H1 (cell line): ENCODE measurements around the gene RALY. TPM values are rescaled to one million over a fixed set of nuclear protein-coding genes. Genes with fewer than 3 reads are reported as not detected.

ENCODE experiments used
- CTCF ChIA-PET: fragments of 300-600 bp; sonication (Branson Sonifier 250); formaldehyde crosslinking; loops from one replicate; lab custom pipeline; 2021; ENCODE audit not compliant: partially characterized antibody; lab: Charles Lee
- POLR2A ChIA-PET: fragments of 300-600 bp; sonication (Branson Sonifier 250); formaldehyde crosslinking; loops from one replicate; lab custom pipeline; 2021; ENCODE audit warnings: inconsistent platforms; ENCODE audit not compliant: partially characterized antibody; lab: Charles Lee
- DNase-seq, 2 experiments: peaks; one replicate each; pipeline versions ENCODE4 v3.0.0 to v3.0.0-alpha.2; 2010 to 2022; ENCODE audit warnings: low spot score in 2 of 2, low read depth in 1 of 2, mixed read lengths in 1 of 2
- FAIRE-seq: peaks from 2 replicates; lab custom pipeline; 2011; peaks lifted over from hg19 to GRCh38; lab: Jason Lieb, UNC
- H2AFZ ChIP-seq: 2 replicates; pipeline ENCODE4 v1.8.1; 2012; ENCODE audit warnings: low read length, inconsistent platforms
- H2AK5ac ChIP-seq: 2 replicates; pipeline ENCODE4 v1.6.1; 2013; ENCODE audit warnings: low read depth, low read length
- H2BK120ac ChIP-seq: replicated peaks from 2 replicates; pipeline ENCODE3; 2013; ENCODE audit warnings: low read depth, low read length, inconsistent platforms
- H2BK12ac ChIP-seq: 2 replicates; pipeline ENCODE4 v1.6.1; 2013; ENCODE audit warnings: low read depth, low read length
- H2BK15ac ChIP-seq: 2 replicates; pipeline ENCODE4 v1.6.1; 2013; ENCODE audit warnings: low read length
- H2BK20ac ChIP-seq: 2 replicates; pipeline ENCODE4 v1.6.1; 2013; ENCODE audit warnings: low read length
- H2BK5ac ChIP-seq: 2 replicates; pipeline ENCODE4 v1.6.1; 2013; ENCODE audit warnings: low read depth, low read length
- H3K14ac ChIP-seq: 2 replicates; pipeline ENCODE4 v1.6.1; 2013; ENCODE audit warnings: inconsistent platforms; ENCODE audit not compliant: insufficient read length
- H3K18ac ChIP-seq: 2 replicates; pipeline ENCODE4 v1.6.1; 2013; ENCODE audit warnings: low read length; ENCODE audit errors: extremely low read depth
- H3K23ac ChIP-seq: 2 replicates; pipeline ENCODE4 v1.6.1; 2013; ENCODE audit warnings: inconsistent platforms; ENCODE audit not compliant: insufficient read length
- H3K23me2 ChIP-seq: 2 replicates; pipeline ENCODE4 v1.6.1; 2013; ENCODE audit warnings: low read depth, low read length
- H3K27ac ChIP-seq: 2 replicates; pipeline ENCODE4 v1.6.1; 2011; ENCODE audit warnings: low read depth, low read length, inconsistent platforms
- H3K27me3 ChIP-seq, 4 experiments: replicated peaks in 1 of 4; 1 replicate in 1 of 4; 2 replicates in 3 of 4; pipeline versions ENCODE4 v1.6.1 to v1.8.1; 2011 to 2013; ENCODE audit warnings: low read length in 3 of 4, mild to moderate bottlenecking in 3 of 4, inconsistent platforms in 2 of 4, mixed read lengths in 2 of 4, moderate library complexity in 1 of 4; ENCODE audit not compliant: control insufficient read depth in 3 of 4, insufficient read depth in 3 of 4; ENCODE audit errors: extremely low read depth in 1 of 4
- H3K36me3 ChIP-seq, 4 experiments: 2 replicates each; pipeline versions ENCODE4 v1.6.1 to v1.8.1; 2011 to 2013; ENCODE audit warnings: mild to moderate bottlenecking in 4 of 4, low read length in 3 of 4, moderate library complexity in 2 of 4, control low read depth in 1 of 4, inconsistent platforms in 1 of 4; ENCODE audit not compliant: insufficient read depth in 4 of 4, control insufficient read depth in 2 of 4
- H3K4ac ChIP-seq: replicated peaks from 2 replicates; pipeline ENCODE3; 2013; ENCODE audit warnings: low read length, low read depth, mixed read lengths, inconsistent platforms; ENCODE audit not compliant: insufficient read length
- H3K4me1 ChIP-seq, 4 experiments: replicated peaks in 1 of 4; 1 replicate in 1 of 4; 2 replicates in 3 of 4; pipeline versions ENCODE4 v1.6.1 to v1.8.1; 2011 to 2013; ENCODE audit warnings: low read length in 3 of 4, inconsistent platforms in 2 of 4, mixed read lengths in 1 of 4; ENCODE audit not compliant: insufficient read depth in 4 of 4, control insufficient read depth in 3 of 4
- H3K4me2 ChIP-seq, 2 experiments: 2 replicates each; pipeline versions ENCODE4 v1.6.1 to v1.8.1; 2011 to 2013; ENCODE audit warnings: low read depth in 2 of 2, low read length in 2 of 2, control low read depth in 1 of 2, inconsistent platforms in 1 of 2, mild to moderate bottlenecking in 1 of 2; ENCODE audit not compliant: insufficient read depth in 1 of 2
- H3K4me3 ChIP-seq, 4 experiments: fragments of 200-600, 300-600 bp in 1 of 4; sonication (generic), shearing (Covaris generic), sonication (Bioruptor Twin) in 1 of 4; 2 replicates each; pipeline versions ENCODE4 v1.5.1 to v1.8.1; 2011 to 2016; ENCODE audit warnings: low read length in 4 of 4, low read depth in 3 of 4, control low read depth in 2 of 4, inconsistent platforms in 2 of 4, mild to moderate bottlenecking in 2 of 4, mixed read lengths in 1 of 4, moderate library complexity in 1 of 4; ENCODE audit not compliant: insufficient read depth in 2 of 4; ENCODE audit errors: extremely low read depth in 1 of 4
- H3K56ac ChIP-seq: replicated peaks from 2 replicates; pipeline ENCODE3; 2013; ENCODE audit warnings: low read depth, mild to moderate bottlenecking, mixed read lengths, low read length, inconsistent platforms; ENCODE audit not compliant: insufficient read length
- H3K79me1 ChIP-seq: 2 replicates; pipeline ENCODE4 v1.6.1; 2013; ENCODE audit warnings: low read depth, low read length, control low read depth
- H3K79me2 ChIP-seq, 2 experiments: 2 replicates each; pipeline versions ENCODE4 v1.6.1 to v1.8.1; 2012 to 2013; ENCODE audit warnings: low read length in 2 of 2, mild to moderate bottlenecking in 2 of 2, inconsistent platforms in 1 of 2; ENCODE audit not compliant: insufficient read depth in 2 of 2, control insufficient read depth in 1 of 2
- H3K9ac ChIP-seq, 4 experiments: replicated peaks in 1 of 4; 1 replicate in 1 of 4; 2 replicates in 3 of 4; pipeline versions ENCODE4 v1.6.1 to v1.8.1; 2011 to 2013; ENCODE audit warnings: low read depth in 3 of 4, low read length in 3 of 4, control low read depth in 2 of 4, mild to moderate bottlenecking in 2 of 4, moderate library complexity in 2 of 4, inconsistent platforms in 1 of 4; ENCODE audit errors: extremely low read depth in 1 of 4
- H3K9me3 ChIP-seq, 2 experiments: 2 replicates each; pipeline versions ENCODE4 v1.6.1 to v1.8.1; 2012 to 2013; ENCODE audit warnings: mild to moderate bottlenecking in 2 of 2, moderate library complexity in 2 of 2, control low read depth in 1 of 2, inconsistent platforms in 1 of 2, low read depth in 1 of 2, low read length in 1 of 2, mixed read lengths in 1 of 2; ENCODE audit not compliant: insufficient read depth in 2 of 2
- H4K20me1 ChIP-seq, 2 experiments: replicated peaks in 1 of 2; 2 replicates each; pipeline versions ENCODE3 to v1.8.1; 2011 to 2013; ENCODE audit warnings: inconsistent platforms in 2 of 2, low read length in 2 of 2, mild to moderate bottlenecking in 1 of 2; ENCODE audit not compliant: insufficient read depth in 2 of 2, control insufficient read depth in 1 of 2
- H4K5ac ChIP-seq: 2 replicates; pipeline ENCODE4 v1.6.1; 2013; ENCODE audit warnings: low read length, low read depth, mixed read lengths, inconsistent platforms; ENCODE audit not compliant: insufficient read length
- H4K8ac ChIP-seq: 2 replicates; pipeline ENCODE4 v1.8.0; 2013; ENCODE audit warnings: mild to moderate bottlenecking, moderate library complexity, low read length, inconsistent platforms; ENCODE audit not compliant: insufficient read depth; ENCODE audit errors: extremely low read depth
- H4K91ac ChIP-seq: replicated peaks from 2 replicates; pipeline ENCODE3; 2013; ENCODE audit warnings: low read length, mixed read lengths, inconsistent platforms; ENCODE audit not compliant: insufficient read length
- BACH1 ChIP-seq: IDR thresholded peaks from 2 replicates; pipeline ENCODE4 v1.6.1; 2012; ENCODE audit warnings: low read length, improper control_type of control experiment
- CTBP2 ChIP-seq: IDR thresholded peaks from 2 replicates; pipeline ENCODE4 v1.7.0; 2011; ENCODE audit warnings: borderline replicate concordance, mild to moderate bottlenecking, moderate library complexity, mixed read lengths, low read length; ENCODE audit not compliant: insufficient read depth, insufficient read length
- GABPA ChIP-seq: IDR thresholded peaks from 2 replicates; pipeline ENCODE4 v1.6.1; 2011; ENCODE audit warnings: mild to moderate bottlenecking, low read length, moderate library complexity, borderline replicate concordance; ENCODE audit not compliant: insufficient read depth
- GTF2F1 ChIP-seq: IDR thresholded peaks from 2 replicates; pipeline ENCODE4 v1.6.1; 2012; ENCODE audit warnings: low read depth, low read length, improper control_type of control experiment, borderline replicate concordance
- HDAC2 ChIP-seq, 2 experiments: fragments of 300-600 bp in 1 of 2; sonication (generic) in 1 of 2; IDR thresholded peaks; 2 replicates each; pipeline ENCODE4 v1.6.1; 2011 to 2012; ENCODE audit warnings: low read depth in 2 of 2, low read length in 2 of 2, mild to moderate bottlenecking in 2 of 2, moderate library complexity in 2 of 2, borderline replicate concordance in 1 of 2, inconsistent platforms in 1 of 2
- POLR2A ChIP-seq, 2 experiments: IDR thresholded peaks; 1 replicate in 1 of 2; 2 replicates in 1 of 2; pipeline ENCODE4 v1.6.1; 2011; ENCODE audit warnings: low read depth in 2 of 2, low read length in 2 of 2, mild to moderate bottlenecking in 2 of 2; ENCODE audit errors: control extremely low read depth in 1 of 2
- RNF2 ChIP-seq: fragments of 200-900, 300-1000 bp; sonication (generic); IDR thresholded peaks from 2 replicates; pipeline ENCODE4 v1.7.1; 2016; ENCODE audit warnings: borderline replicate concordance, low read depth, mild to moderate bottlenecking, antibody characterized with exemption, low read length; ENCODE audit not compliant: poor library complexity, severe bottlenecking; ENCODE audit errors: missing control alignments
- SIN3A ChIP-seq, 2 experiments: IDR thresholded peaks in 1 of 2; conservative IDR thresholded peaks in 1 of 2; 2 replicates each; pipeline ENCODE4 v1.6.1; 2011 to 2012; ENCODE audit warnings: low read length in 2 of 2, improper control_type of control experiment in 1 of 2, low read depth in 1 of 2, mild to moderate bottlenecking in 1 of 2
- YY1 ChIP-seq: IDR thresholded peaks from 2 replicates; pipeline ENCODE4 v1.6.1; 2011; ENCODE audit warnings: low read depth, mild to moderate bottlenecking, low read length
- ZNF274 ChIP-seq: IDR thresholded peaks from 2 replicates; pipeline ENCODE4 v1.7.0; 2012; ENCODE audit warnings: low read length, borderline replicate concordance; ENCODE audit errors: extremely low read depth
- polyA plus RNA-seq, 7 experiments: library from polyadenylated mRNA; depleted of rRNA in 3 of 7; stranded (reverse) in 5 of 7; unstranded in 2 of 7; fragments of >200 nt in 5 of 7; fragments of 200-250 nt in 2 of 7; gene quantifications; 1 replicate in 5 of 7; 2 replicates in 1 of 7; 4 replicates in 1 of 7; pipeline versions ENCODE4 v1.2.1 to v1.2.3, GENCODE V29; 2011 to 2013; ENCODE audit warnings: missing spikeins in 2 of 7, mixed read lengths in 2 of 7
- total RNA-seq: library from RNA; stranded (reverse); fragmentation: NEBNext Ultra II Directional; extraction: Animal tissue kit (Norgen Biotek cat#: 25700); gene quantifications from 2 replicates; pipeline ENCODE4 v1.2.1, GENCODE V29; 2021
- TF ChIP-seq, protein P1 (sequence below): IDR thresholded peaks from 2 replicates; pipeline ENCODE4 v1.6.1; 2012; ENCODE audit warnings: inconsistent platforms

RALY gene
- total and polyA plus RNA-seq, 2 of the 8 experiments (the other 6 are each of a cell fraction or from before 2014, with no cell fraction given): 133 to 148 TPM

DNA sequence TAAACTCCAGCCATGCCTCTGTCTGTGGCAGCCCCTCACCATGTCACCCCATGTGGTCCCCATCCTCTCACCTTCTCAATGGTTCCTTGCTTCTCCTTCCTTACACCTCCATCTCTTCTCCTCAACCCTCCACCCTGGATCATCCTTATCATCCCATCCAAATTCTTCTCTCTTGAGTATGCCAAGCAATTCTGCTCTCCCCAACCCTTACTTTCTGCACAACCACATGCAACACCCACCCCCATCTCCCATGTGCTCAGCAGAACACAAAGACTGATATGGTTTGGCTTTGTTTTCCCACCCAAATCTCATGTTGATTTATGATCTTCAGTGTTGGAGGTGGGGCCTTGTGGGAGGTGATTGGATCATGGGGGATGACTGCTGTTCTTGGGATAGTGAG, 42.5 kb upstream of the RALY start:
- H4K5ac ChIP-seq: no peak overlapping the region
- no peak for FAIRE-seq
- no peak overlapping the region for H3K18ac ChIP-seq
- DNase-seq: no peak
- H3K79me1 ChIP-seq: no peaks in the 10 kb centered on the region
- no peaks in the 10 kb centered on the region for H3K4me1 ChIP-seq
- no peak overlapping the region for H2BK15ac ChIP-seq
- no peak overlapping the region for H3K23ac ChIP-seq
- H3K27me3 ChIP-seq: no peaks in the 10 kb centered on the region
- no peak overlapping the region for H3K56ac ChIP-seq
- H4K8ac ChIP-seq: no peak overlapping the region
- ChIA-PET POLR2A (no interaction called here), CTCF (interaction anchor here (0.9 to 3.0 kb wide), 4 partner anchors 13 to 162 kb away, joined by 3 to 29 read pairs (median 6); no protein-coding TSS in a partner anchor)
- no peak overlapping the region for H3K4ac ChIP-seq
- H3K36me3 ChIP-seq: no peaks in the 10 kb centered on the region
- no peak overlapping the region for H2BK5ac ChIP-seq
- H4K20me1 ChIP-seq: no peaks in the 10 kb centered on the region
- H2BK120ac ChIP-seq: no peak overlapping the region
- no peaks in the 10 kb centered on the region for H3K23me2 ChIP-seq
- H2BK12ac ChIP-seq: no peak overlapping the region
- H3K27ac ChIP-seq: no peak overlapping the region
- H2AK5ac ChIP-seq: no peak overlapping the region
- H3K4me3 ChIP-seq: no peak overlapping the region
- no peak overlapping the region for H2AFZ ChIP-seq
- no peak overlapping the region for H2BK20ac ChIP-seq
- H3K9me3 ChIP-seq: no peaks in the 10 kb centered on the region; a peak in 1 of 4 replicates
- no peaks in the 10 kb centered on the region for H3K79me2 ChIP-seq
- TF ChIP-seq GTF2F1: no peak
- no peak for TF ChIP-seq GABPA
- no peak for TF ChIP-seq POLR2A (IDR thresholded peaks at IDR 0.05; ENCODE audit: control extremely low read depth in 1 of 2, low read depth in 2 of 2, low read length in 2 of 2)
- no peak for TF ChIP-seq CTBP2
- TF ChIP-seq SIN3A (conservative IDR thresholded peaks at IDR 0.05 in 1 of 2, IDR thresholded peaks at IDR 0.05 in 1 of 2; ENCODE audit: low read depth in 1 of 2, low read length in 2 of 2): no peak
- TF ChIP-seq YY1: no peak
- no peak for TF ChIP-seq BACH1
- TF ChIP-seq, protein P1, sequence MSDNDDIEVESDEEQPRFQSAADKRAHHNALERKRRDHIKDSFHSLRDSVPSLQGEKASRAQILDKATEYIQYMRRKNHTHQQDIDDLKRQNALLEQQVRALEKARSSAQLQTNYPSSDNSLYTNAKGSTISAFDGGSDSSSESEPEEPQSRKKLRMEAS: no peak
- no peak for TF ChIP-seq RNF2
- TF ChIP-seq ZNF274: no peak
- no peak for TF ChIP-seq HDAC2 (IDR thresholded peaks at IDR 0.05; ENCODE audit: borderline replicate concordance in 1 of 2, low read depth in 2 of 2, low read length in 2 of 2)
- no peak overlapping the region for H3K4me2 ChIP-seq
- H3K9ac ChIP-seq: no peak overlapping the region
- no peak overlapping the region for H3K14ac ChIP-seq
- H4K91ac ChIP-seq: no peak overlapping the region
